ENCODE data around the gene UGCG.

GRCh38 chr9:111948951-111949350 lies 52.3 kb downstream of the UGCG start:
- TF ChIP-seq CTCF (IDR thresholded peaks at IDR 0.05) (no peak), EZH2phosphoT487 (IDR thresholded peaks at IDR 0.05) (no peak), EZH2 (IDR thresholded peaks at IDR 0.05) (no peak)

Measured in neural progenitor cell (in vitro differentiated cells).